Measurements from ENCODE around the gene ATP10A.

- TF ChIP-seq FOXP2 (optimal IDR thresholded peaks at IDR 0.05; ENCODE audit: control extremely low read depth, extremely low read length, insufficient read depth), result no peak
- TF ChIP-seq POLR2AphosphoS5 (IDR thresholded peaks at IDR 0.05; ENCODE audit: borderline replicate concordance, low read depth, low read length), result no peak
These were observed 189.2 kb downstream of the ATP10A start for GRCh38 chr15:25673972-25674371.
